Activated naive CD8-positive, alpha-beta T cell treated with anti-CD3 and anti-CD28 coated beads, Interleukin-2, amount 10 ng/mL, durations not matched to agents 7 days and 5 days (primary cell): Measurements from ENCODE around the gene MTG2. TPM values are rescaled to one million over a fixed set of nuclear protein-coding genes. Genes with fewer than 3 reads are reported as not detected.

Experiments used
- ATAC-seq: fragments of 150-1000 bp; cut with Tn5 transposase; one replicate; pipeline ENCODE4 v1.10.0; 2021; ENCODE audit warnings: low read depth, moderate library complexity
- POLR2A ChIA-PET: fragments of 350-600 bp; sonication (Branson Sonifier 250); formaldehyde crosslinking; loops from one replicate; lab custom pipeline; 2021; ENCODE audit warnings: antibody characterized with exemption; lab: Charles Lee
- DNase-seq: peaks from one replicate; pipeline ENCODE4 v3.0.0; 2021
- H3K27ac Mint-ChIP-seq: one replicate; pipeline ENCODE4 v1.8.0; 2022; ENCODE audit warnings: mild to moderate bottlenecking, mixed read lengths
- H3K27me3 Mint-ChIP-seq: one replicate; pipeline ENCODE4 v1.8.0; 2022; ENCODE audit warnings: mild to moderate bottlenecking, moderate library complexity, mixed read lengths
- H3K36me3 Mint-ChIP-seq: one replicate; pipeline ENCODE4 v1.8.0; 2021; ENCODE audit warnings: mild to moderate bottlenecking, mixed read lengths
- H3K4me1 Mint-ChIP-seq: one replicate; pipeline ENCODE4 v1.8.0; 2021; ENCODE audit warnings: mixed read lengths
- H3K4me3 Mint-ChIP-seq: one replicate; pipeline ENCODE4 v1.8.0; 2022; ENCODE audit warnings: mild to moderate bottlenecking, moderate library complexity, mixed read lengths
- H3K9me3 Mint-ChIP-seq: one replicate; pipeline ENCODE4 v1.8.0; 2021; ENCODE audit warnings: mixed read lengths
- total RNA-seq, 2 experiments: library from RNA; stranded (reverse); gene quantifications; one replicate each; pipeline ENCODE4 v1.2.3, GENCODE V29; 2021

Gene MTG2
- total RNA-seq, 2 experiments from 2014 or later: 34.9 to 39.5 TPM

DNA sequence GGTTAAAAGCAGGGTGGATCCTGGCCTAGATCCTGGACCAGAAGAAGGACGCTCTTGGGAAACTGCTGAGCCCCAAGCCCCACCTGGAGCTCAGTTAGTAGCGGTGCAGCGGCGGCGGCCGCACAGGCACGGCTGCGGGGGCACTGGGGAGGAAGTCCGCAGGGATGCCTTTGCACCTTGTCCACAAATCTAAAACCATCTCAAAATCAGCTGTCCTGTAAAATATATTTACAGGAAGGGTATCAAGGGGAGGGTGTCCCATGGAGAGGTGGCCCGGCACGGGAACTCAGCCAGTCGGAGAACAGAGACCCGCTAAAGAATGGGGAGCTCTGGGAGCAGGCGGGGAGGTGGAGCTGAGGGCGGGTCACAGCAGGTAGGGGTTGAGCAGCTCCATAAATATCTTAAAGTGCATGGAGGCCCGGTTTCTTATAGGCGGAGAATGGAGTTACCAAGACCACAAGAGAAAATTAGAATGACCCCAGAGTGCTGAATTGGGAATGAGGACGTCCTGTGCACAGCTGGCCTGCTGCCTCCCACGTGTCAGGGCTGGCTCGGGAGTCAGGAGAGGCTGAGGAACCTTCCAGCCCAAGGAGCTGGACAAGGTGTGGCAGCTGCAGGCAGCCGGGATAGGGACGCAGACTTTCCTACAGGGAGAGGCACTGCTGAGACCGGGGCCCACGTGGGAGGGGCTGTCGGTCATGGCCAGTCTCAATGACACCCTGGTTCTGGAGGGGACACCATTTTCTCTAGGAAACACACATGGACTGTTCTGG is 8.0 kb downstream of the MTG2 start:
- Mint-ChIP-seq H3K9me3 (no peaks in the 10 kb centered on the region), H3K4me3 (no peak overlapping the region), H3K36me3 (peaks cover 7% of the 10 kb centered on the region), H3K27me3 (no peaks in the 10 kb centered on the region), H3K27ac (no peak overlapping the region), H3K4me1 (peaks cover 12% of the 10 kb centered on the region)
- ATAC-seq (no peak), DNase-seq (no peak)
- POLR2A ChIA-PET: no interaction called here

DNA sequence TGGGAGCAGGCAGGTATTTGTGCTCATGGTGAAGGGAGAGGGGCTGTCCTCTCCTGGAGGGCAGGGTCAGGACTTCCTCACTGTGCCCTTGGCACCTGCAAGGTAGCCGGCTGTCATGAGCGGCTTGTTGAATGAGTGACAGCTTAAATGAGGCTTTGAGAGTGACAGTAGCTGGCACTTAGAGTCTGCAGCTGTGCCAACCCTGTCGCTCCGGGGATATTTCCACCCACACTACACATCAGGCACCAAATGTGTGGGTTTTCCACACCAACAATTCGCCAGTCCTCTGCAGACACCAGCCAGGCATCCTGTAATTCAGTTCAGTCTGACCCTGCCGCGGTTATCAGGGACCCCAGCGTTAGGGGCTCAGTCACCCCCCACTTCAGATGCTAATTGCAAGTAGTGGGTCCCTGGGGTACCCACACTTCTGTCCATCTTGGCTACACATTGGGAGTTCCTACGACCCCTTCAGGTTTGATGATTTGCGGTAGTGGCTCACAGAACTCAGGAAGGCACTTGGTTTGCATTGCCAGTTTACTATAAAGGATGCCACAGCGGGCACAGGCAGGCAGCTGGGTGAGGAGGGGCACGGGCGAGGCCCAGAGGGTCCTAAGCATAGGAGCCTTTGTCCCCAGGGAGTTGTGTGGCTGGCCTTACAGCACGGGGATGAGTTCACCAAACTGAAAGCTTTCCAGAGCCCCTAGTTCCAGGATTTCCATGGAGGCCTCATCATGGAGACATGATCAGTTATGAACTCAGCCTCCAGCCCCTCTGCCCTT is 9.1 kb downstream of the MTG2 start:
- Mint-ChIP-seq H3K36me3 (peaks cover 7% of the 10 kb centered on the region), H3K4me3 (no peak overlapping the region), H3K4me1 (peaks cover 12% of the 10 kb centered on the region), H3K9me3 (no peaks in the 10 kb centered on the region), H3K27me3 (no peaks in the 10 kb centered on the region), H3K27ac (no peak overlapping the region)
- ATAC-seq: no peak
- DNase-seq: no peak
- POLR2A ChIA-PET: no interaction called here

DNA sequence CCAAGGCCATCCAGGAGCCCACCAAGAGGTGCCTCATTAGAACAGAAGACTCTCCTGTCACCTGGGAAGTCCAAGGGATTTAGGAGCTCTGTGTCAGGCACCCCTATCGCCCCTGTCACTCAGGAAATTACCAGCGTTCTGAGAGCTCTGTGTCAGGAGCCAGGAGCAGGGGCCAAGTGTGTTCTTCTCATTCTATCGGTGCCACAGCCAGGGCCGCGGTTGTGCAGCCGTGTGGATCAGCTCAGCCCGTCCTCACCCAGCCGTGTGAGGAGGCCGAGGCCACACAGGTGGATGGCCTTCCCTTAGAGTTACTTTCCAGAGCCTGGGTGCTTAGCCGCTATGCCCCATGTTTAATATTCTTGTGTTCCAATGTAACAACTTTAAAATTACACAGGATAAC is 9.8 kb downstream of the MTG2 start:
- Mint-ChIP-seq H3K4me3 (no peak overlapping the region), H3K27me3 (no peaks in the 10 kb centered on the region), H3K36me3 (peaks cover 7% of the 10 kb centered on the region), H3K9me3 (no peaks in the 10 kb centered on the region), H3K27ac (no peak overlapping the region), H3K4me1 (peaks cover 7% of the 10 kb centered on the region)
- POLR2A ChIA-PET: no interaction called here
- ATAC-seq (no peak), DNase-seq (no peak)

DNA sequence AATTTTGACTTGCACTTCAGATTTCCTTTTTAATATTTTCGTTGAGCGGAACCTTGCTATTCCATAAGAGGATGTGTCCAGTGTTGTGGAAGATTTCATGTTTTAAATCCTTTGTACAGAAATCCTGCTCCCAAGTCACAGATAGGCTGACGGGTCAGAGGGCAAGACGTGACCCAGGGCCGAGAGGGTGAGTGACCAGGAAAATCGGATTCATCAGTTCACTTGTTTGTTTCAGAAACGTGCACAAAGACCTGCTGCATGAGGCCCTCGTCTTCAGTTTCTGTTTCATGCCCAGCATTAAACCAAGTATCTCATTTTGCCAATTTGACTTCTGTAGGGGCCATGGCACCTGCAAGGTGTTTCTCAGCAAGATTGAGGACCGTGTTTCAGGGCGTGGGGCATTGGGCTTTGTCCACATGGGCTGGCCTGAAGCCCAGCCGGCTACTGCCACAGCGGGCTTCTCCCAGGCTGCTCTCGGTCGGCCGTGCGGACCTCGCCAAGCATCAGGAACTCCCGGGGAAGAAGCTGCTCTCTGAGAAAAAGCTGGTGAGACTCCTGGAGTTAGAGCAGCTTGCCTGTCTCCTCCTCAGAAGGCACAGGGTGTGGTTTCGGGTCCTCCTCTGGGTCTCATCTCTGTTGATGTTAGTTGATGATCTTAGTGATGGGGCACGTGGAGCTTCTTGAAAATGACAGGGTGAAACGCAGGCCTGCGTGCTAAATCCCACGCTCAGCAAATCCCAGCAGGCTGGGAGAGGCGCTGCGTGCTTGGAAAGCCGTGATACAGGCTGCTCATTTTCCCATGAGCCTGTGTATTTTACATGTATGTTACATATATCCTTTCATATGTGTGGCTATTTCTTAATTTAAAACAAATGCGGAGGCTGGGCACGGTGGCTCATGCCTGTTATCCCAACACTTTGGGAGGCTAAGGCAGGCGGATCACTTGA is 10.5 kb downstream of the MTG2 start:
- Mint-ChIP-seq H3K36me3 (peaks cover 7% of the 10 kb centered on the region), H3K9me3 (no peaks in the 10 kb centered on the region), H3K4me1 (peaks cover 5% of the 10 kb centered on the region), H3K27me3 (no peaks in the 10 kb centered on the region), H3K4me3 (no peak overlapping the region), H3K27ac (no peak overlapping the region)
- no peak for DNase-seq
- POLR2A ChIA-PET: no interaction called here
- ATAC-seq: no peak

DNA sequence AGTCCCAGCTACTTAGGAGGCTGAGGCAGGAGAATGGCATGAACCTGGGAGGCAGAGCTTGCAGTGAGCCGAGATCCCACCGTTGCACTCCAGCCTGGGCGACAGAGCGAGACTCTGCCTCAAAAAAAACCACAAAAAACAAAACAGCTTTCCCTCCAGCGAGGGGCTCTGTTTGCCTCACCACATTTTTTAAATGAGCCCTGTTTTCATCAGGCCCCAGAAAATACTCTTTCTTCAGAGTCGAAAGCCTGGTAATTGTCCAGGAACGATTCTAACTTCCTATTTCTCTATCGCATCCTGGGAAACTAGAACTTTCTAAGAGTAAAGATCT is 12.2 kb downstream of the MTG2 start:
- Mint-ChIP-seq H3K27ac (no peak overlapping the region), H3K4me3 (no peak overlapping the region), H3K27me3 (no peaks in the 10 kb centered on the region), H3K4me1 (peaks cover 3% of the 10 kb centered on the region), H3K36me3 (peaks cover 16% of the 10 kb centered on the region), H3K9me3 (no peaks in the 10 kb centered on the region)
- ATAC-seq: no peak
- DNase-seq: no peak
- POLR2A ChIA-PET: no interaction called here

DNA sequence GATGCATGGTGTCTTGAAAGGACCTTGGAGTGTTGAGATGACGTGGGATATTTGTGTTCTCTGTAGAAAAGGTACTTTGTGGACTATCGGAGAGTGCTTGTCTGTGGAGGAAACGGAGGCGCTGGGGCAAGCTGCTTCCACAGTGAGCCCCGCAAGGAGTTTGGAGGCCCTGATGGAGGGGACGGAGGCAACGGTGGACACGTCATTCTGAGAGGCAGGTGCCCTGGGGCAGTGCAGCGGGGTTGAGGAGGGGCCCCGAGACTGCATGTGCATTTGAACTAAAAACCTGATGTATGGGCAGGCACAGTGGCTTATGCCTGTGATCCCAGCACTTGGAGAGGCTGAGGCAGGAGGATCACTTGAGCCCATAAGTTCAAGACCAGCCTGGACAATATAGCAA is 12.9 kb downstream of the MTG2 start:
- no peaks in the 10 kb centered on the region for H3K9me3 Mint-ChIP-seq
- peaks cover 1% of the 10 kb centered on the region for H3K4me1 Mint-ChIP-seq
- no peak for DNase-seq
- POLR2A ChIA-PET: no interaction called here
- H3K4me3 Mint-ChIP-seq: no peak overlapping the region
- H3K36me3 Mint-ChIP-seq: peaks cover 18% of the 10 kb centered on the region
- H3K27me3 Mint-ChIP-seq: no peaks in the 10 kb centered on the region
- no peak overlapping the region for H3K27ac Mint-ChIP-seq
- ATAC-seq: no peak

DNA sequence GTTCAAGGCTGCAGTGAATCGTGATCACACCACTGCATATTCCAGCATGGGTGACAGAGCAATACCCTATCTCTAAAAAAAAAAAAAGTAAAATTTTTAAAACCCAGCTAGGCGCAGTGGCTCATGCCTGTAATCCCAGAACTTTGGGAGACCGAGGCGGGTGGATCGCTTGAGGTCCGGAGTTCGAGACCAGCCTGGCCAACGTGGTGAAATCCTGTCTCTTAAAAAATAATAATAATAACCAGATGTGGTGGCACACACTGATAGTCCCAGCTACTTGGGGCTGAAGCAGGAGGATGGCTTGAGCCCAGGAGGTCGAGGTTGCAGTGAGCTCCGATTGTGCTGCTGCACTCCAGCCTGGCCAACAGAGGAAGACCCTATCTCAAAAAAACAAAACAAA is 13.5 kb downstream of the MTG2 start:
- Mint-ChIP-seq H3K9me3 (no peaks in the 10 kb centered on the region), H3K27ac (no peak overlapping the region), H3K4me1 (peaks cover 1% of the 10 kb centered on the region), H3K36me3 (peaks cover 18% of the 10 kb centered on the region), H3K4me3 (no peak overlapping the region), H3K27me3 (no peaks in the 10 kb centered on the region)
- POLR2A ChIA-PET: interaction anchor here (0.7 kb wide), 1 partner anchor 83 kb away, joined by 3 read pairs; no protein-coding TSS in a partner anchor
- DNase-seq: no peak
- no peak for ATAC-seq

DNA sequence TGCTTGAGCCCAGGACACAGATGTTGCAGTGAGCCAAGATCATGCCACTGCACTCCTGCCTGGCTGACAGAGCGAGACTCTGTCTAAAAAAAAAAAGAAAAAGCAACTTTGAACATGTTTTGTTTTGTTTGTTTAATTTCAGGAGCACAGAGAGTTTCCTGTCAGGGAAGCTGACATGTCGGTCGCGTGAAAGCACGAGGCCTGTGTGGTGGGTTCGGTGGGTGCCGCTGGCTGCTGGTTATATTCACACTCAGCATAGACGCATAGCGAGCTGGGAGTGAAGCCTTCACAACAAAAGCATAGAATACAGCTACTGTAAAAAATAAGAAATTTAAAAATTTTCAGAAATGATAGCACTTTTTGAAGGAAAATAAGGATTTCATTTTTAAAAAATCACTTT is 14.5 kb downstream of the MTG2 start:
- POLR2A ChIA-PET: no interaction called here
- Mint-ChIP-seq H3K36me3 (peaks cover 18% of the 10 kb centered on the region), H3K9me3 (no peaks in the 10 kb centered on the region), H3K27ac (no peak overlapping the region), H3K27me3 (no peaks in the 10 kb centered on the region), H3K4me1 (peaks cover 3% of the 10 kb centered on the region), H3K4me3 (no peak overlapping the region)
- ATAC-seq: no peak
- DNase-seq: no peak

DNA sequence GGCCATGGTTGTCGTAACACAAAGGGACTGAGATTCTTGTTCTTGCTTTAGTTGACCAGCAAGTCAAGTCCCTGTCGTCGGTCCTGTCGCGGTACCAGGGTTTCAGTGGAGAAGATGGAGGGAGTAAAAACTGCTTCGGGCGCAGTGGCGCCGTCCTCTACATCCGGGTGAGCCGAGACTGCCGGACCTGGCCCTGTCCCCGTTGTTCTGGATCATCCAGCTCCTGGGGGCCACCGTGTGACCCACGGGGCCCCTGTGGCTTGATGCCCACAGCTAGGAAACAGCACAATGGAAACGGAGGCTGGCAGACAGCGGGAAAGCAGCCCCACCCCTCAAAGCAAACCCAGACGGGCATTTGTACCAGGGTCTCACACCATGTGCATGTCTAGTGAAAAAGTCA is 15.0 kb downstream of the MTG2 start:
- Mint-ChIP-seq H3K27ac (no peak overlapping the region), H3K4me1 (peaks cover 3% of the 10 kb centered on the region), H3K27me3 (no peaks in the 10 kb centered on the region), H3K9me3 (no peaks in the 10 kb centered on the region), H3K4me3 (no peak overlapping the region), H3K36me3 (peaks cover 18% of the 10 kb centered on the region)
- DNase-seq: no peak
- no peak for ATAC-seq
- POLR2A ChIA-PET: no interaction called here

DNA sequence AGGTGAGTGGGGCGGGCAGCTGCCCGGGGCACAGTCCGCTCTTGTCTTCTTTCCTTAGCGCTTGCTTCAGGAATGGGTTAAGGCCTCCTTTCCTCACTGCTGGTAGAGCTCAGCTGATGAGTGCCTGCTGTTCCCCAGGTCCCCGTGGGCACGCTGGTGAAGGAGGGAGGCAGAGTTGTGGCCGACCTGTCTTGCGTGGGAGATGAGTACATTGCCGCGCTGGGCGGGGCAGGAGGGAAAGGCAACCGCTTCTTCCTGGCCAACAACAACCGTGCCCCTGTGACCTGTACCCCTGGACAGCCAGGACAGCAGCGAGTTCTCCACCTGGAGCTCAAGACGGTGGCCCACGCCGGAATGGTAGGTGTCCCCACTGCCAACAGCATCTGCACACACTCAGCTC is 15.7 kb downstream of the MTG2 start:
- peaks cover 3% of the 10 kb centered on the region for H3K4me1 Mint-ChIP-seq
- no peaks in the 10 kb centered on the region for H3K9me3 Mint-ChIP-seq
- H3K4me3 Mint-ChIP-seq: no peak overlapping the region
- no peaks in the 10 kb centered on the region for H3K27me3 Mint-ChIP-seq
- no peak for ATAC-seq
- H3K27ac Mint-ChIP-seq: no peak overlapping the region
- DNase-seq: no peak
- peaks cover 22% of the 10 kb centered on the region for H3K36me3 Mint-ChIP-seq
- POLR2A ChIA-PET: no interaction called here

DNA sequence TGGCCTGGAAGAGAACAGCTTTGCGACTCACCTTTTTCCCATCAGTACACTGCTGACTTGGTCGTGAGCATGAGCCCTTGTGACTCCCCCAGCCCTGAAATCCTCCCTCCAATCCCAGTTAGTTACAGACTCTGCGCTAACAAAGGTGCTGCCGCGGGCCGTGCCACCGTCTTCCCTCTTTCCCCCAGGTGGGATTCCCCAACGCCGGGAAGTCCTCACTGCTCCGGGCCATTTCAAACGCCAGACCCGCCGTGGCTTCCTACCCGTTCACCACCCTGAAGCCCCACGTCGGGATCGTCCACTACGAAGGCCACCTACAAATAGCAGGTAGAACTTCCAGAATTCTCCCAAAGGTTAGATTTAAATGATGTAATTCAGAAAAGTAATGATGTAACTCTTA is 16.1 kb downstream of the MTG2 start:
- Mint-ChIP-seq H3K9me3 (no peaks in the 10 kb centered on the region), H3K4me3 (no peak overlapping the region), H3K4me1 (peaks cover 3% of the 10 kb centered on the region), H3K27me3 (no peaks in the 10 kb centered on the region), H3K36me3 (peaks cover 22% of the 10 kb centered on the region), H3K27ac (no peak overlapping the region)
- POLR2A ChIA-PET: interaction anchor here (0.7 kb wide), 1 partner anchor 383 kb away, joined by 3 read pairs; no protein-coding TSS in a partner anchor
- no peak for ATAC-seq
- no peak for DNase-seq

DNA sequence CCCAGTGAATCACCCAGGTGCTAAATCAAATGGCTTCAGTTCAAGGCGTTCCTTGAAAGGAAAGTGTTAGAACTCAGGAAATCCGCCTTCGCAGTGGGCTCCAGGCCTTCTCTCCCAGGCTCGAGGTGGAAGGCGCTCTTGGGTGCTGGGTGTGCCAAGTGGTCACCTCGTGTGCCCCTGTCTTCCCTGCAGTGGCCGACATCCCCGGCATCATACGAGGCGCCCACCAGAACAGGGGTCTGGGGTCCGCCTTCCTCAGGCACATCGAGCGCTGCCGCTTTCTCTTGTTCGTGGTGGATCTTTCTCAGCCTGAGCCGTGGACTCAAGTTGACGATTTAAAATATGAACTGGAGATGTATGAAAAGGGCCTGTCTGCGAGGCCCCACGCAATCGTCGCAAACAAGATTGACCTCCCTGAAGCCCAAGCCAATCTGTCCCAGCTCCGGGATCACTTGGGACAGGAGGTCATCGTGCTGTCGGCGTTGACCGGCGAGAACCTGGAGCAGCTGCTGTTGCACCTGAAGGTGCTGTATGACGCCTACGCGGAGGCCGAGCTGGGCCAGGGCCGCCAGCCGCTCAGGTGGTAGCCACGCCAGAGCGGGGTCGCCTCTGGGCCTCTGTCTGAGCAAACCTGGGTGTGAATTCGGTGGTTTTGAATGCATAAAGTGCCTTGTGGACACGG is 17.8 kb downstream of the MTG2 start:
- Mint-ChIP-seq H3K4me1 (peaks cover 3% of the 10 kb centered on the region), H3K27ac (no peak overlapping the region), H3K27me3 (no peaks in the 10 kb centered on the region), H3K9me3 (no peaks in the 10 kb centered on the region), H3K4me3 (no peak overlapping the region), H3K36me3 (peaks cover 19% of the 10 kb centered on the region)
- no peak for ATAC-seq
- POLR2A ChIA-PET: no interaction called here
- DNase-seq: no peak
